Liver (tissue), 9 donors: ENCODE results near the gene MAD2L1BP. TPM values are rescaled to one million over a fixed set of nuclear protein-coding genes. Genes with fewer than 3 reads are reported as not detected.
"Not testable (repeated sequence)": the region's sequence is repeated elsewhere in the genome, so short reads cannot be mapped to it uniquely, and the experiment has no call there.

Source experiments
- DNase-seq: peaks from one replicate; pipeline ENCODE4 v3.0.0-alpha.2; 2017; ENCODE audit warnings: low spot score
- H3K27ac ChIP-seq, 2 donors: one replicate each; pipeline ENCODE4 v1.7.0; 2013; ENCODE audit warnings: inconsistent platforms in 2 of 2, low read length in 2 of 2, control low read depth in 1 of 2, low read depth in 1 of 2, mild to moderate bottlenecking in 1 of 2
- H3K27me3 ChIP-seq, 4 donors: one replicate each; pipeline versions ENCODE4 v1.6.1 to v1.7.0; 2013; ENCODE audit warnings: low read length in 3 of 4, inconsistent platforms in 1 of 4, mild to moderate bottlenecking in 1 of 4, moderate library complexity in 1 of 4; ENCODE audit not compliant: control insufficient read depth in 4 of 4, insufficient read depth in 4 of 4
- H3K36me3 ChIP-seq, 4 donors: one replicate each; pipeline versions ENCODE4 v1.6.1 to v1.7.0; 2013; ENCODE audit warnings: low read length in 3 of 4, mild to moderate bottlenecking in 3 of 4, low read depth in 1 of 4, moderate library complexity in 1 of 4; ENCODE audit not compliant: control insufficient read depth in 4 of 4, insufficient read depth in 3 of 4
- H3K4me1 ChIP-seq, 4 donors: one replicate each; pipeline versions ENCODE4 v1.6.1 to v1.7.0; 2013; ENCODE audit warnings: low read length in 3 of 4, mild to moderate bottlenecking in 3 of 4, moderate library complexity in 1 of 4; ENCODE audit not compliant: control insufficient read depth in 4 of 4, insufficient read depth in 4 of 4
- H3K4me3 ChIP-seq, 3 donors: one replicate each; pipeline versions ENCODE4 v1.6.1 to v1.7.0; 2013; ENCODE audit warnings: low read length in 3 of 3, control low read depth in 1 of 3, low read depth in 1 of 3, mild to moderate bottlenecking in 1 of 3
- H3K9ac ChIP-seq, 2 donors: one replicate each; pipeline ENCODE4 v1.7.0; 2013; ENCODE audit warnings: low read length in 2 of 2, mild to moderate bottlenecking in 2 of 2, moderate library complexity in 2 of 2, control low read depth in 1 of 2, low read depth in 1 of 2
- H3K9me3 ChIP-seq, 4 donors: one replicate each; pipeline versions ENCODE4 v1.6.1 to v1.7.0; 2013; ENCODE audit warnings: low read length in 3 of 4; ENCODE audit not compliant: control insufficient read depth in 4 of 4
- EGR1 ChIP-seq, 2 donors: IDR thresholded peaks; 2 replicates each; pipeline ENCODE4 v1.6.1; 2016 to 2018; ENCODE audit warnings: antibody characterized with exemption in 2 of 2, low read depth in 2 of 2
- FOXA1 ChIP-seq: IDR thresholded peaks from 2 replicates; pipeline ENCODE4 v1.6.1; 2016; ENCODE audit warnings: antibody characterized with exemption
- FOXA2 ChIP-seq: IDR thresholded peaks from 2 replicates; pipeline ENCODE4 v1.6.1; 2016; ENCODE audit warnings: antibody characterized with exemption
- HNF4A ChIP-seq, 2 donors: conservative IDR thresholded peaks; 2 replicates each; pipeline ENCODE4 v1.6.1; 2016; ENCODE audit warnings: antibody characterized with exemption in 2 of 2, mild to moderate bottlenecking in 2 of 2
- HNF4G ChIP-seq: IDR thresholded peaks from 2 replicates; pipeline ENCODE4 v1.6.1; 2016; ENCODE audit warnings: antibody characterized with exemption
- NR2F2 ChIP-seq: IDR thresholded peaks from 2 replicates; pipeline ENCODE4 v1.6.1; 2016; ENCODE audit warnings: antibody characterized with exemption
- REST ChIP-seq: IDR thresholded peaks from 2 replicates; pipeline ENCODE4 v1.6.1; 2016; ENCODE audit warnings: antibody characterized with exemption, mild to moderate bottlenecking
- RXRA ChIP-seq, 2 donors: IDR thresholded peaks; 2 replicates each; pipeline ENCODE4 v1.6.1; 2017 to 2018; ENCODE audit warnings: antibody characterized with exemption in 2 of 2, mild to moderate bottlenecking in 1 of 2
- SP1 ChIP-seq: IDR thresholded peaks from 2 replicates; pipeline ENCODE4 v1.6.1; 2018; ENCODE audit warnings: antibody characterized with exemption, mild to moderate bottlenecking
- YY1 ChIP-seq: IDR thresholded peaks from 2 replicates; pipeline ENCODE4 v1.6.1; 2016; ENCODE audit warnings: antibody characterized with exemption, mild to moderate bottlenecking
- WGBS: extraction: QIAGEN DNeasy Blood & Tissue Kit; methylation state at CpG from one replicate; pipeline ENCODE4 v1.1.7; 2013; 5-methylcytosine and 5-hydroxymethylcytosine counted together
- polyA plus RNA-seq, 2 donors: library from polyadenylated mRNA; stranded (reverse) in 1 of 2; unstranded in 1 of 2; fragments of 200-250 nt in 1 of 2; fragments of >200 nt in 1 of 2; fragmentation: Nextera tagmentation in 1 of 2; extraction: Ambion mirVana in 1 of 2; gene quantifications; one replicate each; pipeline versions ENCODE4 v1.2.1 to v1.2.3, GENCODE V29; 2013 to 2015
- total RNA-seq, 2 donors: library from RNA; depleted of rRNA; stranded (reverse); fragments of >200 nt; gene quantifications; one replicate each; pipeline ENCODE4 v1.2.3, GENCODE V29; 2014
- TF ChIP-seq, protein P1 (sequence below): IDR thresholded peaks from 2 replicates; pipeline ENCODE4 v1.6.1; 2016; ENCODE audit warnings: antibody characterized with exemption
- TF ChIP-seq, protein P2 (sequence below): IDR thresholded peaks from 2 replicates; pipeline ENCODE4 v1.6.1; 2016; ENCODE audit warnings: antibody characterized with exemption
- TF ChIP-seq, protein P3 (sequence below): IDR thresholded peaks from 2 replicates; pipeline ENCODE4 v1.6.1; 2016; ENCODE audit warnings: antibody characterized with exemption
- donor health status: healthy.
- donor health status: healthy.
- donor health status: healthy.
- donor health status: healthy.
- donor health status: healthy.

The MAD2L1BP gene
- total and polyA plus RNA-seq, 4 donors = 11.2 to 17.3 (median 16.1) TPM

- 92% methylated on average over 1 of the region's 1 CpG for WGBS
- Histone ChIP-seq H3K9ac (no peak overlapping the region), H3K36me3 (peaks cover 0 to under 1% (median 0%) of the 10 kb centered on the region in 4 donors), H3K9me3 (no peaks in the 10 kb centered on the region), H3K27ac (no peak overlapping the region), H3K27me3 (no peaks in the 10 kb centered on the region), H3K4me3 (no peak overlapping the region), H3K4me1 (peaks cover 0 to 27% (median 17%) of the 10 kb centered on the region in 4 donors)
- DNase-seq = peak; percentile 75
- TF ChIP-seq, protein P1, sequence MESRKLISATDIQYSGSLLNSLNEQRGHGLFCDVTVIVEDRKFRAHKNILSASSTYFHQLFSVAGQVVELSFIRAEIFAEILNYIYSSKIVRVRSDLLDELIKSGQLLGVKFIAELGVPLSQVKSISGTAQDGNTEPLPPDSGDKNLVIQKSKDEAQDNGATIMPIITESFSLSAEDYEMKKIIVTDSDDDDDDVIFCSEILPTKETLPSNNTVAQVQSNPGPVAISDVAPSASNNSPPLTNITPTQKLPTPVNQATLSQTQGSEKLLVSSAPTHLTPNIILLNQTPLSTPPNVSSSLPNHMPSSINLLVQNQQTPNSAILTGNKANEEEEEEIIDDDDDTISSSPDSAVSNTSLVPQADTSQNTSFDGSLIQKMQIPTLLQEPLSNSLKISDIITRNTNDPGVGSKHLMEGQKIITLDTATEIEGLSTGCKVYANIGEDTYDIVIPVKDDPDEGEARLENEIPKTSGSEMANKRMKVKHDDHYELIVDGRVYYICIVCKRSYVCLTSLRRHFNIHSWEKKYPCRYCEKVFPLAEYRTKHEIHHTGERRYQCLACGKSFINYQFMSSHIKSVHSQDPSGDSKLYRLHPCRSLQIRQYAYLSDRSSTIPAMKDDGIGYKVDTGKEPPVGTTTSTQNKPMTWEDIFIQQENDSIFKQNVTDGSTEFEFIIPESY = no peak
Measured at GRCh38 chr6:43630980-43631619, 4.5 kb upstream of the MAD2L1BP start.

DNA sequence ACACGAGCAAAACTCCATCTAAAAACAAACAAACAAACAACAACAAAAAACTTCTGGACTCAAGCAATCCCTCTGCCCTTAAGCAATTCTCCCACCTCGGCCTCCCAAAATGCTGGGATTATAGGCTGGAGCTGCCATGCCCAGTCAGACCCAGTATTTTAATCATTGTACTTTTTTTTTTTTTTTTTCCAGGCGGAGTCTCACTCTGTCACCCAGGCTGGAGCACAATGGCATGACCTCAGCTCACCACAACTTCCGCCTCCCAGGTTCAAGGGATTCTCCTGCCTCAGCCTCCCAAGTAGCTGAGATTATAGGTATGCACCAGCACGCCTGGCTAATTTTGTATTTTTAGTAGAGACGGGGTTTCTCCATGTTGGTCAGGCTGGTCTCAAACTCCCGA is 2.6 kb upstream of the MAD2L1BP start:
- not testable (repeated sequence) for H3K9me3 ChIP-seq, H3K36me3 ChIP-seq, H3K27ac ChIP-seq, DNase-seq, H3K27me3 ChIP-seq, H3K4me3 ChIP-seq, H3K9ac ChIP-seq
- H3K4me1 ChIP-seq = peaks cover 4 to 25% (median 14%) of the 10 kb centered on the region in 4 donors
- 92% methylated on average over 7 of the region's 7 CpGs for WGBS

DNA sequence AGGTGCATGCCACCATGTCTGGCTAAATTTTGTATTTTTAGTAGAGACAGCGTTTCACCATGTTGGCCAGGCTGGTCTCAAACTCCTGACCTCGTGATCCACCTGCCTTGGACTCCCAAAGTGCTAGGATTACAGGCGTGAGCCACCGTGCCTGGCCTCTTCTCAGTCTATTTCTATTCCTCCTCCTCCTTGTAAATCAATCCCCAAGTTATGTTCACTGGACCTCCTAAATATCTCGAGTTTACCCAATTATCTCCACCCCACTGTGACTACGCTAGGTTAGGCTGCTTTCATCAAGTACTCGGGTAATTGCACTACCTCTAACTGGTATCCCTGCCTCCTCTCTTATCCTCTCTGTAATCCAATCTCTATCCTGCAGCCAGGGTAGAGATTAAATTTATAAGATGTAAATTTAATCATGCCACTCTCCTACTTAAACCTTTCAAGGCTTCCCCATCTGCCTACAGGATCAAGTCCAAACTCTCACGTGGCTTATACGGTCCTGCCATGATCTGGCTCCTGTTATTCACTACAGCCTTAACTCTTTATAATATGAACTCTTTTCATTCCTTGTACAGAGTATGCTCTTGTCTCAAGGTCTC is 837 bp upstream of the MAD2L1BP start:
- Histone ChIP-seq H3K36me3 (peaks cover 5 to 9% (median 7%) of the 10 kb centered on the region in 4 donors), H3K27me3 (no peaks in the 10 kb centered on the region), H3K4me3 (no peak overlapping the region), H3K4me1 (peaks cover 4 to 17% (median 9%) of the 10 kb centered on the region in 4 donors), H3K9ac (no peak overlapping the region), H3K27ac (no peak overlapping the region), H3K9me3 (no peaks in the 10 kb centered on the region)
- WGBS = 80% methylated on average over 9 of the region's 9 CpGs
- TF ChIP-seq YY1 (no peak), FOXA2 (no peak), FOXA1 (no peak), RXRA (IDR thresholded peaks at IDR 0.05) (no peak), HNF4A (conservative IDR thresholded peaks at IDR 0.05) (no peak), REST (no peak), EGR1 (IDR thresholded peaks at IDR 0.05; ENCODE audit: low read depth in 2 of 2) (no peak), NR2F2 (no peak), HNF4G (no peak), SP1 (no peak)
- TF ChIP-seq, protein P2, sequence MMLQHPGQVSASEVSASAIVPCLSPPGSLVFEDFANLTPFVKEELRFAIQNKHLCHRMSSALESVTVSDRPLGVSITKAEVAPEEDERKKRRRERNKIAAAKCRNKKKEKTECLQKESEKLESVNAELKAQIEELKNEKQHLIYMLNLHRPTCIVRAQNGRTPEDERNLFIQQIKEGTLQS = no peak
- TF ChIP-seq, protein P3, sequence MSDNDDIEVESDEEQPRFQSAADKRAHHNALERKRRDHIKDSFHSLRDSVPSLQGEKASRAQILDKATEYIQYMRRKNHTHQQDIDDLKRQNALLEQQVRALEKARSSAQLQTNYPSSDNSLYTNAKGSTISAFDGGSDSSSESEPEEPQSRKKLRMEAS = no peak
- TF ChIP-seq, protein P1 = no peak
- no peak for DNase-seq
